ENCODE measurements around the gene STEAP4.

DNA sequence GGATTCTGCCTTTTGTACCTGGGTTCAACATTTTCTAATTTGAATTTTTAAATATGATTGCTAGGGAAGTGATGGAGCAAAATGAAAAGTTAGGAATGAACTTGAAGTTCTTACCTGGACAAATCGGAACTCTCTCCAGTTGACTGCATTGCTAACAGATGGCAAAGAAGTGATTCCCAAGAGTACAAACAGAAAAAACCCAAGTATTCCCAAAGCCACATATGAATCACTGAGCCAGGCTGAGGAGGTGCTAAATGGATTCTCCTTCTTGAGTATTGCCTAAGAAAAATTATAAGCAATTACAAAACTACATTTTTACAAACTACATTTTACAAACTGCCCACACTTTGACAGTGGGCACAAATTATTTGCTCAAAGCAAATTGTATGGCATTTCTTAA, 25.9 kb downstream of the STEAP4 start:
- TF ChIP-seq POLR2A (IDR thresholded peaks at IDR 0.05; ENCODE audit: low read length) (no peak), GATA1 (IDR thresholded peaks at IDR 0.05; ENCODE audit: low read depth, low read length) (no peak)
